HG03045 (cell line): ENCODE data around the gene ACAN.

Experiments used
- ATAC-seq: cut with Tn5 transposase; IDR thresholded peaks from one replicate; pipeline ENCODE4 v1.9.1; 2021; ENCODE audit warnings: mild to moderate bottlenecking, moderate library complexity; ENCODE audit not compliant: unreplicated experiment

ACAN gene

GRCh38 chr15:88800738-88801137 lies 2.5 kb upstream of the ACAN start:
- no peak for ATAC-seq

GRCh38 chr15:88802250-88802990 lies 816 bp upstream of the ACAN start:
- no peak for ATAC-seq

- no peak for ATAC-seq
These were observed 320 bp upstream of the ACAN start for GRCh38 chr15:88802991-88803240.

GRCh38 chr15:88803920-88804247 lies 648 bp downstream of the ACAN start:
- no peak for ATAC-seq

GRCh38 chr15:88804257-88804656 lies 1.0 kb downstream of the ACAN start:
- no peak for ATAC-seq

- ATAC-seq: no peak
These were observed 2.0 kb downstream of the ACAN start for GRCh38 chr15:88805031-88805780.

GRCh38 chr15:88810446-88810845 lies 7.2 kb downstream of the ACAN start:
- ATAC-seq: no peak

GRCh38 chr15:88812133-88812532 lies 8.9 kb downstream of the ACAN start:
- no peak for ATAC-seq

GRCh38 chr15:88813960-88814359 lies 10.7 kb downstream of the ACAN start:
- no peak for ATAC-seq

GRCh38 chr15:88814393-88814792 lies 11.2 kb downstream of the ACAN start:
- ATAC-seq: no peak

- ATAC-seq: no peak
These were observed 15.7 kb downstream of the ACAN start for GRCh38 chr15:88818920-88819319.

- ATAC-seq: no peak
These were observed 18.8 kb downstream of the ACAN start for GRCh38 chr15:88821993-88822392.

GRCh38 chr15:88828791-88829190 lies 25.6 kb downstream of the ACAN start:
- ATAC-seq: no peak

- ATAC-seq: no peak
These were observed 26.8 kb downstream of the ACAN start for GRCh38 chr15:88830016-88830415.

GRCh38 chr15:88832820-88833730 lies 29.8 kb downstream of the ACAN start:
- ATAC-seq: no peak

- ATAC-seq: no peak
These were observed 30.5 kb downstream of the ACAN start for GRCh38 chr15:88833731-88834100.

GRCh38 chr15:88834211-88834812 lies 31.1 kb downstream of the ACAN start:
- no peak for ATAC-seq

- ATAC-seq: no peak
These were observed 31.9 kb downstream of the ACAN start for GRCh38 chr15:88835119-88835518.

- ATAC-seq: no peak
These were observed 32.4 kb downstream of the ACAN start for GRCh38 chr15:88835646-88836045.

GRCh38 chr15:88838667-88839066 lies 35.4 kb downstream of the ACAN start:
- no peak for ATAC-seq

- ATAC-seq: no peak
These were observed 35.9 kb downstream of the ACAN start for GRCh38 chr15:88839146-88839545.
